Heart right ventricle (tissue), 16 donors: Measurements from ENCODE around the gene TEX51. TPM values are rescaled to one million over a fixed set of nuclear protein-coding genes. Genes with fewer than 3 reads are reported as not detected.

Experiments used
- ATAC-seq, 8 donors: fragments of 200-7000 bp; cut with Tn5 transposase; one replicate each; pipeline ENCODE4 v1.9.1; 2020; ENCODE audit warnings: mild to moderate bottlenecking in 8 of 8, moderate library complexity in 8 of 8, moderate number of reproducible peaks in 1 of 8
- DNase-seq, 2 donors: peaks; one replicate each; pipeline ENCODE4 v3.0.0-alpha.2; 2020
- H3K27ac ChIP-seq, 10 donors: fragments of 200-600 bp; sonication (generic) in 2 of 10; one replicate each; pipeline versions ENCODE4 v1.5.0 to v1.8.0; 2020 to 2022; ENCODE audit warnings: mild to moderate bottlenecking in 3 of 10
- H3K27me3 ChIP-seq, 7 donors: fragments of 200-600 bp; one replicate each; pipeline ENCODE4 v1.8.0; 2021 to 2022; ENCODE audit warnings: mild to moderate bottlenecking in 2 of 7
- H3K36me3 ChIP-seq, 9 donors: fragments of 200-600 bp; sonication (generic) in 1 of 9; one replicate each; pipeline versions ENCODE4 v1.5.0 to v1.8.0; 2020 to 2022; ENCODE audit warnings: mild to moderate bottlenecking in 2 of 9
- H3K4me1 ChIP-seq, 9 donors: fragments of 200-600 bp; sonication (generic) in 1 of 9; one replicate each; pipeline versions ENCODE4 v1.5.0 to v1.8.0; 2020 to 2022; ENCODE audit warnings: mild to moderate bottlenecking in 4 of 9
- H3K4me3 ChIP-seq, 10 donors: fragments of 200-600 bp; sonication (generic) in 2 of 10; one replicate each; pipeline versions ENCODE4 v1.5.0 to v1.8.0; 2020 to 2022; ENCODE audit warnings: mild to moderate bottlenecking in 7 of 10, moderate library complexity in 2 of 10
- H3K9me3 ChIP-seq, 11 donors: fragments of 200-600 bp in 10 of 11; sonication (generic) in 2 of 11; one replicate each; pipeline versions ENCODE4 v1.5.0 to v1.8.0; 2013 to 2022; ENCODE audit warnings: mild to moderate bottlenecking in 2 of 11, control low read depth in 1 of 11, moderate library complexity in 1 of 11
- WGBS, 2 donors: extraction: QIAGEN DNeasy Blood & Tissue Kit; methylation state at CpG; one replicate each; pipeline ENCODE4 v1.1.7; 2013; ENCODE audit warnings: inconsistent platforms in 1 of 2; 5-methylcytosine and 5-hydroxymethylcytosine counted together
- intact Hi-C, 10 donors: fragments of 100-400 bp; cut with DNase I; formaldehyde crosslinking; loops; one replicate each; pipeline versions ENCODE4 v1.11.1 to v1.14.2; 2022
- polyA plus RNA-seq, 2 donors: library from polyadenylated mRNA; stranded (reverse); fragments of 200-250 nt; gene quantifications; one replicate each; pipeline ENCODE4 v1.2.3, GENCODE V29; 2013
- total RNA-seq, 10 donors: library from RNA; stranded (reverse); fragmentation: NEBNext Ultra II Directional in 3 of 10; extraction: Animal tissue kit (Norgen Biotek cat#: 25700) in 3 of 10; gene quantifications; one replicate each; pipeline versions ENCODE4 v1.2.1 to v1.2.4, GENCODE V29; 2021 to 2023
- TF ChIP-seq, protein P1 (sequence below), 9 donors: fragments of 200-600 bp; sonication (generic) in 2 of 9; IDR thresholded peaks; one replicate each; pipeline versions ENCODE4 v1.5.0 to v1.8.0; 2021 to 2022; ENCODE audit warnings: antibody characterized with exemption in 9 of 9, mild to moderate bottlenecking in 5 of 9, moderate library complexity in 1 of 9
- donor health status: Arrhythmogenic right ventricular cardiomyopathy.
- donor health status: ischemic (EF 13 %, LVEDD 7.1; RV severe dilation, severe dysfunction).
- donor health status: healthy with polysubstance abuse.
- donor health status: DM: no; HTN: yes; CAD: no.
- donor health status: DM: no; HTN: no; CAD: no.
- donor health status: ischemic (EF 25% LVEDD 6.9; RV normal size, moderate dysfunction).
- donor health status: ischemic (EF 25% LVEDD 5.7; RV mildly dilated, moderate dysfunction).
- donor health status: healthy.
- donor health status: DM: yes; HTN: yes; CAD: no.
- donor health status: Ischemic cardiomyopathy.
- donor health status: ischemic (EF 35%, LVEDD 5.7; RV mildly dilated, moderate dysfunction).
- donor health status: nonischemic (EF 11% LVEDD 7.7; RV severe dilation, severe dysfunction).
- donor health status: DM: yes; HTN: yes; CAD: no.
- donor health status: PGD.
- donor health status: ischemic (EF 29% LVEDD 5.4; RV normal size, mild dysfunction).
- donor health status: nonischemic (EF 23%, LVEDD 6.1; RV moderate dilation, normal function).

TEX51 gene
- total and polyA plus RNA-seq, 12 donors: not detected

DNA sequence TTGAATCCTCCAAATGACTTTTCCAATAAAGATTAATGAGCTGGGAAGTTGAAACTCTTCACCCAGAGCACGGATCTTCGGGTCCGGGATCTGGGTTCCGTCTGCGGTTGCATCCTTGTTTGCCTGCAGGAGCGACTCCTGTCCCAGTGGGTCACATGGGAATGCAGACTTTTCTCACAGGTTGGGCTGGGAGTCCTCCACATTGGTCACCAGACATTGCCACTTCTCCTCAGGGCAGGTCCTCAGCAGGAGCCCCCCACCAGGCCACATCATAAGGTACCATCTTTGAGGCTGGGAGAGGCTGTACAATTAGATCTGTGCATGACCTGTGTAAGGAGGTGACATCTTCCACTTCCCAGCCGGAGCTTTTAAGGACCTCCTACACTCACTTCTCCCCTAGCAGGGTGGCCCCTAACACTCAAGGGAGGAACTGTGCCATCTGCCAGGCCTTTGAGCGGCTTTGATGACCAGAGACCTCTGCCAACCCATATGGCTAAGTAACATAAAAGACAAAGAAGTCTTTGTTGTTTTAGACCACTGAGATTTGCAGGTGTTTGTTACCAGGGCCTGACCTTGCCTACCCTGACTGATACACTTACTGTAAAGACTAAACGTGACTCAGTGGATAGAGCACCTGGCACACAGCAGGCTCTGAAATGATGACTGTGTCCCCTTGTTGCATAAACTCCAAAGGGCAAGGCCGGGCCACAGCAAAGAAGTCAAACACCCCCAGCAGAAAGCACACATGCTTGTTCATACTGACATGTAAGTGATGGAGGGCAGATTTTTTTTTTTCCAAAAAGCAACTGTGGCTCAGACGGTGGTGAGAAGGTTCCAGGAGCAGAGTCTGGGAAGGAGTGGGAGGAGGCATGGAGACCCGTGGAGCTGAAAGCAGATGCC is 7.9 kb upstream of the TEX51 start:
- TF ChIP-seq, protein P1, sequence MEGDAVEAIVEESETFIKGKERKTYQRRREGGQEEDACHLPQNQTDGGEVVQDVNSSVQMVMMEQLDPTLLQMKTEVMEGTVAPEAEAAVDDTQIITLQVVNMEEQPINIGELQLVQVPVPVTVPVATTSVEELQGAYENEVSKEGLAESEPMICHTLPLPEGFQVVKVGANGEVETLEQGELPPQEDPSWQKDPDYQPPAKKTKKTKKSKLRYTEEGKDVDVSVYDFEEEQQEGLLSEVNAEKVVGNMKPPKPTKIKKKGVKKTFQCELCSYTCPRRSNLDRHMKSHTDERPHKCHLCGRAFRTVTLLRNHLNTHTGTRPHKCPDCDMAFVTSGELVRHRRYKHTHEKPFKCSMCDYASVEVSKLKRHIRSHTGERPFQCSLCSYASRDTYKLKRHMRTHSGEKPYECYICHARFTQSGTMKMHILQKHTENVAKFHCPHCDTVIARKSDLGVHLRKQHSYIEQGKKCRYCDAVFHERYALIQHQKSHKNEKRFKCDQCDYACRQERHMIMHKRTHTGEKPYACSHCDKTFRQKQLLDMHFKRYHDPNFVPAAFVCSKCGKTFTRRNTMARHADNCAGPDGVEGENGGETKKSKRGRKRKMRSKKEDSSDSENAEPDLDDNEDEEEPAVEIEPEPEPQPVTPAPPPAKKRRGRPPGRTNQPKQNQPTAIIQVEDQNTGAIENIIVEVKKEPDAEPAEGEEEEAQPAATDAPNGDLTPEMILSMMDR (IDR thresholded peaks at IDR 0.05): no peak

DNA sequence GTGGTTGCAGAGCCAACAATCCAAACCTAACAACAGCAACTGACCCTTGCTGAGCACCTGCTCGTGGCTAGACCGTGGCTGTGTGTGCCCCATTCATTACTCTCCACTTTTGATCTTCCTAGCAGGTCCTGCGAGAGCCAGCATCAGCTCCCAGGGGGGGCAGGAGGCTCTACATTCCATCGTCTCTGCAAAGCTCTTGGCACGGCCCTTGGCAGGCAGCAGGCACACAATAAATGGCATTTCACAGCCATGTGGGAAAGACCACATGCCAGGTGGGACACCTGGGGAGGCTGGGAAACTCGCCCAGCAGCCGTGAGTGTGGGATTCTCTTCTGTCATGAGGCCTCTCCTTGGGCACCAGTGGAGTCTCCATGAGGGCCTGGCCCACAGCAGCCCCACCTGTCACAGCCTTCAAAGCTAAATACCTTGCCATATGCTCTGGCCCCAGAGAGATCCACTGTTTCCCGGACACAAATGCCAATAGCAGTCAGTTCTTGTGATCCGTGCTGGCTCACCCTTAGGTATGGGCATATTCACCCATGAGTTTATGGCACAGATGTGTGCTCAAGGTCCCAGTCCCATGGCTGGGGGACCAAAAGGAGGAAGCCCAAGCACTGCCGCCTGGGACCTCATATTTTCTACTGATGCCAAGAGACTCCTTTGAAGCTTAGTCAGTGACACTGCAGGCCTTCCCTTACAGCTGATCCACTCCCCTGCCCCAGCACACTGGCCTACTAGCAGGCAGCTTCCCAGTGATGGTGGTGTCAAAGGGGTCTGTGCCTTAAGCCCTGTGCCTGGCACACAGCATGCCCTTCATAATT is 6.8 kb upstream of the TEX51 start:
- 58 to 68% methylated on average over 10 of the region's 10 CpGs for WGBS, 2 donors
- H3K27me3 ChIP-seq: peaks cover 0 to 15% (median 2%) of the 10 kb centered on the region in 7 donors
- DNase-seq (no peak), ATAC-seq (no peak)
- H3K4me3 ChIP-seq: no peak overlapping the region
- no peaks in the 10 kb centered on the region for H3K9me3 ChIP-seq
- TF ChIP-seq, protein P1 (IDR thresholded peaks at IDR 0.05): no peak
- H3K27ac ChIP-seq: no peak overlapping the region
- intact Hi-C loops: no loop called here
- no peaks in the 10 kb centered on the region for H3K36me3 ChIP-seq
- no peaks in the 10 kb centered on the region for H3K4me1 ChIP-seq

More for the DNA sequence above, 7.9 kb upstream of the TEX51 start:
- Histone ChIP-seq H3K27me3 (peaks cover 0 to 25% (median 13%) of the 10 kb centered on the region in 7 donors), H3K9me3 (no peaks in the 10 kb centered on the region), H3K4me1 (peaks cover 0 to 9% (median 6%) of the 10 kb centered on the region in 9 donors), H3K27ac (no peak overlapping the region), H3K4me3 (no peak overlapping the region), H3K36me3 (no peaks in the 10 kb centered on the region)
- WGBS, 2 donors: 87 to 88% methylated on average over 12 of the region's 12 CpGs
- intact Hi-C loops: no loop called here
- DNase-seq: no peak
- no peak for ATAC-seq

DNA sequence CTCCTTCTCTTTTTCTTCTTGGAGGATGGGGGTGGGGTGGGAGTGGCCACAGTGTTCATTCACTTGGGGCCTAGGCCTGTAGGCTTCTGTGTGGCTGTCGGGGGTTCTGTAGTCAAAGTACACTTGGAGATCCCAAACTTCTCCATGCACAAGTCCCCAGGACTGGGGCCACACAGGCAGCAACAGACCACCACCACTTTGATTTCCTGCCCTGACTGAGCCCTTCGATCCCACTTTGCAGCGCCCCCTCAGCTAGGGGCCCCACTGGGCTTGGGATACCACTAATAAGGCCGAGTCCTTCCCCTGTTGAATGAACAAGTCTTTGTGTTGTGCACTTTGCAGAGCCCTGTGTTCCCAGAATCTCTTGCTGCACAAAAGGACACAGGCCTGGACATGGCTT is 5.5 kb upstream of the TEX51 start:
- 89 to 90% methylated on average over 4 of the region's 4 CpGs for WGBS, 2 donors
- no peak overlapping the region for H3K27ac ChIP-seq
- H3K9me3 ChIP-seq: no peaks in the 10 kb centered on the region
- no peaks in the 10 kb centered on the region for H3K4me1 ChIP-seq
- H3K36me3 ChIP-seq: no peaks in the 10 kb centered on the region
- no peak for ATAC-seq
- no peak overlapping the region for H3K4me3 ChIP-seq
- intact Hi-C loops: no loop called here
- no peak for DNase-seq
- peaks cover 0 to 6% (median 0%) of the 10 kb centered on the region in 7 donors for H3K27me3 ChIP-seq
- TF ChIP-seq, protein P1 (IDR thresholded peaks at IDR 0.05): no peak

DNA sequence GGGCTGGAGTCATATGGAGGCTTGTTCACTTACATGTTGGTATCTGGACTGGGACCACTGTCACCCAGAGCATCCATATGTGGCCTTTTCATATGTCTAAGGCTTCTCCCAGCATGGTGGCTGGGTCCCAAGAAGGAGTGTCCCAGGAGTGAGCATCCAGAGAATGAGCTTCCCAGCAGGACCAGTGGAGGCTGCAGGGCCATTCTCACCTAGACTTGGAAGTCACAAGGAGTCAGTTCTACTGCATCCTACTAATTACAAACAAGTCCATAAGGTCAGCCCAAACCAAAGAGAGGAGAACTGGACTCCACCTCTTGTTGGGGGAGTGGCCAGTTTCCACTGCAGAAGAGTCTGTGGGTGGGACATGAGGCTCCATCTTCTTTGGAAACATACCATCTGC is 5.1 kb upstream of the TEX51 start:
- DNase-seq (no peak), ATAC-seq (no peak)
- intact Hi-C loops: no loop called here
- Histone ChIP-seq H3K36me3 (no peaks in the 10 kb centered on the region), H3K27ac (no peak overlapping the region), H3K27me3 (peaks cover 0 to 2% (median 0%) of the 10 kb centered on the region in 7 donors), H3K9me3 (no peaks in the 10 kb centered on the region), H3K4me3 (no peak overlapping the region), H3K4me1 (no peaks in the 10 kb centered on the region)
- TF ChIP-seq, protein P1 (IDR thresholded peaks at IDR 0.05): no peak
